CD4-positive, alpha-beta T cell (primary cell): ENCODE measurements around the gene FMO2. TPM values are rescaled to one million over a fixed set of nuclear protein-coding genes. Genes with fewer than 3 reads are reported as not detected.

Experiments used
- ATAC-seq: fragments of 200-7000 bp; cut with Tn5 transposase; one replicate; pipeline ENCODE4 v1.10.0; 2022; ENCODE audit warnings: mild to moderate bottlenecking; ENCODE audit not compliant: poor library complexity
- CTCF ChIA-PET: fragments of 350-600 bp; sonication (Branson Sonifier 250); formaldehyde crosslinking; loops from one replicate; lab custom pipeline; 2021; ENCODE audit warnings: antibody characterized with exemption, inconsistent platforms; lab: Charles Lee
- POLR2A ChIA-PET: fragments of 350-600 bp; sonication (Branson Sonifier 250); formaldehyde crosslinking; loops from one replicate; lab custom pipeline; 2021; ENCODE audit warnings: antibody characterized with exemption, inconsistent platforms; lab: Charles Lee
- DNase-seq, 14 experiments: peaks; one replicate each; pipeline ENCODE4 v3.0.0-alpha.2; 2013 to 2020; ENCODE audit warnings: mixed read lengths in 2 of 14
- H3K27ac ChIP-seq, 2 donors: one replicate each; pipeline versions ENCODE4 v1.5.1 to v1.7.0; 2013; ENCODE audit warnings: low read length in 2 of 2, low read depth in 1 of 2, mild to moderate bottlenecking in 1 of 2
- H3K27me3 ChIP-seq, 2 experiments: 1 replicate in 1 of 2; 2 replicates in 1 of 2; pipeline versions ENCODE4 v1.6.1 to v1.7.0; 2013; ENCODE audit warnings: low read length in 2 of 2, control low read depth in 1 of 2, mild to moderate bottlenecking in 1 of 2, moderate library complexity in 1 of 2; ENCODE audit not compliant: insufficient read depth in 2 of 2, control insufficient read depth in 1 of 2
- H3K36me3 ChIP-seq: one replicate; pipeline ENCODE4 v1.6.1; 2013; ENCODE audit warnings: low read length, control low read depth; ENCODE audit not compliant: insufficient read depth
- H3K4me1 ChIP-seq: one replicate; pipeline ENCODE4 v1.6.1; 2013; ENCODE audit warnings: low read length, control low read depth; ENCODE audit not compliant: insufficient read depth
- H3K4me3 ChIP-seq: one replicate; pipeline ENCODE4 v1.5.1; 2013; ENCODE audit warnings: mild to moderate bottlenecking, low read length, moderate library complexity
- H3K9me3 ChIP-seq, 2 experiments: 1 replicate in 1 of 2; 2 replicates in 1 of 2; pipeline versions ENCODE4 v1.6.1 to v1.7.0; 2013; ENCODE audit warnings: low read length in 2 of 2, mild to moderate bottlenecking in 2 of 2, control low read depth in 1 of 2, moderate library complexity in 1 of 2; ENCODE audit not compliant: control insufficient read depth in 1 of 2, insufficient read depth in 1 of 2
- H3K27ac Mint-ChIP-seq: one replicate; pipeline ENCODE4 v1.8.0; 2020; ENCODE audit warnings: mixed read lengths
- H3K27me3 Mint-ChIP-seq: one replicate; pipeline ENCODE4 v1.8.0; 2021; ENCODE audit warnings: mixed read lengths
- H3K36me3 Mint-ChIP-seq: one replicate; pipeline ENCODE4 v1.8.0; 2021; ENCODE audit warnings: low read depth, mixed read lengths
- H3K4me1 Mint-ChIP-seq: one replicate; pipeline ENCODE4 v1.8.0; 2021; ENCODE audit warnings: low read depth, mixed read lengths
- H3K4me3 Mint-ChIP-seq: one replicate; pipeline ENCODE4 v1.8.0; 2020; ENCODE audit warnings: mild to moderate bottlenecking, mixed read lengths
- H3K9me3 Mint-ChIP-seq: one replicate; pipeline ENCODE4 v1.8.0; 2020; ENCODE audit warnings: mixed read lengths
- CTCF ChIP-seq: fragments of 200-600 bp; IDR thresholded peaks from one replicate; pipeline ENCODE4 v1.8.0; 2022; ENCODE audit warnings: antibody characterized with exemption, mild to moderate bottlenecking
- intact Hi-C, 2 experiments: fragments of 100-400 bp; cut with DNase I in 1 of 2; cut with micrococcal nuclease in 1 of 2; formaldehyde crosslinking; loops; one replicate each; pipeline versions ENCODE4 v1.15.1 to v1.9.0; 2023 to 2025; cut with DNase I, micrococcal nuclease
- total RNA-seq, 174 experiments: library from RNA in 2 of 174; stranded (reverse) in 2 of 174; gene quantifications; one replicate each; pipeline ENCODE4 v1.2.3 and lab custom pipeline; 2021 to 2026

Gene FMO2
- total RNA-seq, 2 experiments from 2014 or later, result not detected

- intact Hi-C loops, result no loop called here
- Mint-ChIP-seq H3K4me1 (no peaks in the 10 kb centered on the region), H3K9me3 (no peaks in the 10 kb centered on the region), H3K36me3 (no peaks in the 10 kb centered on the region), H3K27me3 (peaks cover 48% of the 10 kb centered on the region), H3K4me3 (no peak overlapping the region), H3K27ac (no peak overlapping the region)
- H3K4me1 ChIP-seq, result no peaks in the 10 kb centered on the region
- no peak for DNase-seq
- H3K27me3 ChIP-seq, result peaks cover 3 to 14% of the 10 kb centered on the region in 2 experiments
- TF ChIP-seq CTCF, result no peak
- ChIA-PET CTCF (no interaction called here), POLR2A (no interaction called here)
- ATAC-seq, result no peak
- H3K9me3 ChIP-seq, result no peaks in the 10 kb centered on the region
- H3K36me3 ChIP-seq, result no peaks in the 10 kb centered on the region
- H3K27ac ChIP-seq, result no peak overlapping the region
- H3K4me3 ChIP-seq, result no peak overlapping the region
Observed at GRCh38 chr1:171174560-171175294, 10.4 kb upstream of the FMO2 start.

DNA sequence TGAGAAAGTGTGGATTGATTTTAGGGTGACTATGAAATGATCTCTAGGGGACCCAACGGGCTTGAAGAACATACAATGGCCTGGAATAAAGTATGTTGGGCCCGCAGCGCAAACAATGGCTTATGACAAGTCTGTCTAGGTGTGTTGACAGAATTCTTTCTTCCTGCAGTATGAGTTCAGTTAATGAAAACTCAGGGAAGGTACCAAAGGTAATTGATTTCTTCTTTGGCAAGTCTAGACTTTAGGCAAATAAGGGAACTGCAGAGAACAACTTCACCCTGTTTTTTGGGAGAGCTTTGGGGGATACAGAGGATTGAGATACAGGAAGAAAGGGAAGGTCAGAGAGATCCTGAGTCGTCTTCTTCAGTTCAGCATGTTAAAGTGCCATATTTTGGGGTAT is 7.8 kb upstream of the FMO2 start:
- TF ChIP-seq CTCF, result no peak
- ChIA-PET POLR2A (no interaction called here), CTCF (no interaction called here)
- DNase-seq (no peak), ATAC-seq (no peak)
- H3K27me3 ChIP-seq, result peaks cover 3 to 9% of the 10 kb centered on the region in 2 experiments
- Mint-ChIP-seq H3K9me3 (no peaks in the 10 kb centered on the region), H3K4me3 (no peak overlapping the region), H3K36me3 (no peaks in the 10 kb centered on the region), H3K27me3 (peaks cover 34% of the 10 kb centered on the region), H3K27ac (no peak overlapping the region), H3K4me1 (no peaks in the 10 kb centered on the region)
- H3K4me3 ChIP-seq, result no peak overlapping the region
- H3K36me3 ChIP-seq, result no peaks in the 10 kb centered on the region
- no peaks in the 10 kb centered on the region for H3K4me1 ChIP-seq
- intact Hi-C loops, result no loop called here
- no peak overlapping the region for H3K27ac ChIP-seq
- H3K9me3 ChIP-seq, result no peaks in the 10 kb centered on the region

DNA sequence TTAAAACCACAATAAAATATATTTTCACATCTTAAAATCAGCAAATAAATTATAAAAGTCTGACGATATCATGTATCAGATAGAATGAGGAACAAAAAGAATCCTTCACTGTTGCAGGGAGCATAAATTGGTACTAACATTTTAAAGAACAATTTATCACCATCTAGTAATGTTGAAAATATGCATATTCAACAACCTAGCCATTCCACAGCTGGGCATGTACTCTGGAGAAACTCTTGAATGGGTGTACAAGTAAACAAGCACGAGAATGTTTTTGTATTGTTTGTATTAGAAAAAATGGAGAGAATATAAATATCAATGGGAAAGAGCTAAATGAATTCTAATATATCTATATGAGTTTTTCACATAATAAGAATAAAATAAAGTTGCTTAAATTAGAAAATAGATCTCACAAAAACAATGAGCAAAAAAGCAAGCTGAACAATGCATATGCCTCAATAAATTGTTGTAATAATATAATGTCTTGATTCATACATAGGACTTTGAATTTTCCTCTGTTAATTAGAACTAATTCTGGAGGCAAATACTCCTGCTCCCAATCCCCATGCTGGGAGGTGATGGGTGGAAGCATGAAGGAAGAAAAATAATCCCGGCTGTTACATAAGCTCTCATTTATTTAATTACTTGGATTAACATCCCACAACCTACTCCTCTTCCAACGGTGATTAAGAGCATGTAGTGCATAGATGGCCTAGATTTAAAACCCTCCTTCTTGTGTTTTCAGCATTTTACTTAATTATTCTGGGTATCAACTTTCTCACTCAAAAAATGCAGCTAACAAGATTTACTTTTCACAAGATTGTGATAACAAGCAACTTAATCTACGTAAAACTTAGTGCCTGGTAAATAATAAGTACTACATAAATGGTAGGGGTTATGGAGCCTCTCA is 5.5 kb upstream of the FMO2 start:
- no peaks in the 10 kb centered on the region for H3K36me3 ChIP-seq
- intact Hi-C loops, result no loop called here
- ATAC-seq (no peak), DNase-seq (no peak)
- Mint-ChIP-seq H3K27ac (no peak overlapping the region), H3K27me3 (peaks cover 30% of the 10 kb centered on the region), H3K9me3 (no peaks in the 10 kb centered on the region), H3K36me3 (no peaks in the 10 kb centered on the region), H3K4me3 (no peak overlapping the region), H3K4me1 (no peaks in the 10 kb centered on the region)
- ChIA-PET CTCF (no interaction called here), POLR2A (no interaction called here)
- no peak overlapping the region for H3K27ac ChIP-seq
- peaks cover 3 to 9% of the 10 kb centered on the region in 2 experiments for H3K27me3 ChIP-seq
- H3K4me3 ChIP-seq, result no peak overlapping the region
- H3K9me3 ChIP-seq, result no peaks in the 10 kb centered on the region
- no peaks in the 10 kb centered on the region for H3K4me1 ChIP-seq
- no peak for TF ChIP-seq CTCF
